CD4-positive, alpha-beta T cell treated with Interleukin-15 for 1 hour (primary cell): Measurements from ENCODE around the gene PRKN.
"Not testable (repeated sequence)": the region's sequence is repeated elsewhere in the genome, so short reads cannot be mapped to it uniquely, and the experiment has no call there.

Source experiments
- DNase-seq: peaks from one replicate; pipeline ENCODE4 v3.0.0-alpha.2; 2020

Gene PRKN

DNA sequence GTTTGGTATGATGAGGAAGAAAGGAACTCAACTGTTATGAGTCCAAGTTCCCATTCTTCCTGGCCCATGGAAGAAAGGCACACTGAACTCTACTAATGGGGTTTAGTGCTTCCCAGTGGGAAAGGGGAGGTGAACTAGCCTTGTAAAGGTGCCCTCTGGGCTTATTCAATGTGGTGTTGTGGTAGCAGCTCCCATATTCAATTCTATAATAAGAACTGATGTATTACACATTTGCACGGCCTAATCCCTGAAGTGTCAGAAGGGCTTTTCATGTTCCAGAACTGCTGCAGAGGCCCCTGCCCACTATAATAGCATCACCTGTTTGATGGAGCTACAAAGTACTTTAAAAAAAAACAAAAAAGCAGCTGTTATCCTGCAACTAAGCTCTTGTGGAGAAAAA, 17.1 kb downstream of the PRKN start:
- no peak for DNase-seq

DNA sequence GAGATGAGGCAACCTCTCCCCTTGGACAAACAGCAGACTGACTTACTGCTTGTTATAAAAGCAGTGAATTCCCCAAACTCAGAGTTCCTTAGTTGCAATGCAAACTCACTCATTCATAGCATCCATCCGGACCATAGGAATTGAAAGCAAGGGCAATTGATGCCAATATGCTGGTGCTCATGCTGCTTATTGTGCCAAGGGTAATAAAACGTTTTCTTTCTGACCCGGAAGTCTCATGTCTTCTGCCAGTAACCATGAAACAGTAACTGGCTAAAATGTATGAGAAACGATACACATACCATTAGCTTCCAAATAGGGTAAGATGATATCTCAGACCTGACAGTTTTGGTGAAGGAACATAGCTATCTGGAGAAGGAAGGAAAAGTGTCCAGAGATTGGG, 18.1 kb downstream of the PRKN start:
- DNase-seq: no peak

DNA sequence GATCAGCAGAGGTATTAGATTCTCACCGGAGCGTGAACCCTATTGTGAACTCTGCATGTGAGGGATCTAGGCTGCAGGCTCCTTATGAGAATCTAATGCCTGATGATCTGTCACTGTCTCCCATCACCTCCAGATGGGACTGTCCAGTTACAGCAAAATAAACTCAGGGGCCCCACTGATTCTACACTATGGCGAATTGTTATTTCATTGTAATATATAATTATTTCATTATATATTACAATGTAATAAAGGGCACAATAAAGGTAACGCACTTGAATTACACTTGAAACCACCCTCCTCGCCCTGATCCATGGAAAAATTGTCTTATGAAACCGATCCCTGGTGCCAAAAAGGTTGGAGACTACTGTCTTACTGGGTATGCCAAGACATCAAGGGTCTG, 18.6 kb downstream of the PRKN start:
- no peak for DNase-seq

DNA sequence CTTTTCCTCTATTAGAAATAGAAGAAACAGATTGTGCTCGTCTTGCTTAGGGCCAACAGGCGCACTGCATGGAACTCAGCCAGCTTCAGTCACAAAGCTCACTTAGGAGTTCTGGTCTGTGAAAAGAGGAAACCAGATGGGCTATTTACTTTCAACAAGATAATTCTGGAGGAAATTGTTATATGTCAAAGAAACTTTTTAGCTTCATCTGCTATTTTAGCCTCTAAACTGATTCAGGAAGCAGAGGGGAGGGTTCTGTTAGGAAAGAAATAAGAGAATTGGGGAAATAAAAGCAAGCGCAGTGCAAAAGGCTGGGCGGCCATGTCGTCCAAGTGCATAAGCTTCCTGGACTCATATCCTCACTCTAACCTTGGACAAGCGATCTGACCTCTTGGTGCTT, 21.3 kb downstream of the PRKN start:
- no peak for DNase-seq

DNA sequence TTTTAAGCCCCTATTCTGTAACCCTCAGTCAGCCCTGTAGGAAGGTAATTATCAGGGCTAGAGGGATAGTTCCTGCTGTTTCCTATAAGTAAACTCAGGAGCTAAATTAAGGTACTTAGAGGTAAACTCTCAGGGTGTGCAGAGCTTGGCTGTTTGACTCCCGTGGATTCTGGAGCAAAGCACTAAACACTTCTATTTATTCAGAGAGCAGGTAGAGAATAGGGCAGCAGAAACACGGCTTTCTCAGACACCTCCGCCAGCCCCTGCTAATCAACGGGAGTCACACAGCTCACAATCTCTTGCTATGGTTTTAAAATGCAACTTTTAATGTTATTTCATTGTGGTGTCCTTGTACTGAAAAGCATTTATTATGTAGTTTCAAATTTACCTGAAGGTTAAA, 21.8 kb downstream of the PRKN start:
- no peak for DNase-seq

DNA sequence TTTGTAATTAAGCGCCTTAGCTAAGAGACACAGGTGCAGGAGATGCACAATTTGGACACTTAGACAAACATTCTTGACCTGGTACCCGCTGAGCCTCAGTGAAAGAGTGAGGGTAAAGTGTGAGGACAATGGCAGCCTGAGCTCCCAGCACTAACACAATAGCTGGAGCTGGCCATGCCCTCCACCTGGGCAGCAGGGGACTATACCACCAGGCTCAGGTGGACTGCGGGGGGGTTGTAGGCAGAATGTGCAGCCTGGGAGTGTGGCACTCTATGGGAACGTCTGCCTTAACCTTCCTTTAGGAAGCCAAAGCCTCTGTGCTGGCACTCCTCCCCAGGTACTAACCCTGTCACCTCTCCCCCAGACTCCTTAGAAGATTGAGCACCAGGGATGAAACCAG, 23.6 kb downstream of the PRKN start:
- DNase-seq: no peak

DNA sequence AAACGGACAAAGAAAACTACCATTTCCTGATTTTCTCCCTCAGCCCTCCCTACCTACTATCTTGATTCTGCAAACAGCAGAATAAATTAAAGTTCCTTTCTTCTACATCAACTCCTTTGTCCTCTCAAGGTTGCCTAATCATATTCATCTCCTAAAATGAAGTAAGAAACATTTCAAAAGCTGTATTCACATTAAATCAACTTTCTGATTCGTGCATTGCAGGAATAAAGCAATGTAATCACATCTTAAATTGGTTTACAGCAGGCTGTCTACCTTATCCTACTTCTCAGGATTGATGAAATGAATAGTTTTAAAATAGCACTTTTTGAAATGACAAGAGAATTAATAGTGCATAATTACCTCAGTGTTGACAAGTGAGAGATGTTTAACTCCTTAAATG, 25.1 kb downstream of the PRKN start:
- DNase-seq: no peak

DNA sequence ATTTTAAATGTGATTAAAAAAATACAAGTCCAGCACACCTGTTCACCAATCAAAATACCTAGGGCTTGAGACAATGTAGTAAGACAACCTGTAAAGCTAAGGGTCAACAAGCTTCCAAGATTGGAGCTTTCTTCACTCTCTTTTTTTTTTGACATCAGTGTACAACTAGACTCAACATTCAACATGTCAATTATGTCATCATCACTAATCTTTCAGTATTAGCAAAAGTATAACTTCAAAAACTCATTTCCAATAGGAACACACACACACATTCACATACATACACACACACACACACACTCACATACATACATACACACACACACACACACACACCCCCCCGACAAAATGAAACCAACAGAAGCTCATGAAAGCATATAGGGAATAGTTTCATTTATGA, 26.0 kb downstream of the PRKN start:
- no peak for DNase-seq

DNA sequence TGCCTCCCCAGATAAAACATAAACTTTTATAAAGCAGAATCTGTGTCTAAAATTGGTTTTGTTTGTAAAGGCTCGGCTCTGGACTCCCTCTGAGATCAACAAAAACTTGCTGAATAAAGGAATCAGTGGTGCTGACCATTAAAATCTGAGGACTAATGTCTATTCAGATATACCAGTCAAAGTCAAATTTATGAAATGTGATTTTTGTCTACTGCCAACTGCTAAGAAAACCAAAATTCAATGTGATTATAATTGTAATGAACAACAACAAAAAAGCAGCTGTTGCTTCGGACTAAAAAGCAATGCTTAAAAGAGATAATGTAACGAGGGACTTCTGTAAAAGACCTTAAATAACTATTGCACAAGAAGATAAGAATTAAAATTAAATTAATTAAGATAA, 26.6 kb downstream of the PRKN start:
- no peak for DNase-seq

DNA sequence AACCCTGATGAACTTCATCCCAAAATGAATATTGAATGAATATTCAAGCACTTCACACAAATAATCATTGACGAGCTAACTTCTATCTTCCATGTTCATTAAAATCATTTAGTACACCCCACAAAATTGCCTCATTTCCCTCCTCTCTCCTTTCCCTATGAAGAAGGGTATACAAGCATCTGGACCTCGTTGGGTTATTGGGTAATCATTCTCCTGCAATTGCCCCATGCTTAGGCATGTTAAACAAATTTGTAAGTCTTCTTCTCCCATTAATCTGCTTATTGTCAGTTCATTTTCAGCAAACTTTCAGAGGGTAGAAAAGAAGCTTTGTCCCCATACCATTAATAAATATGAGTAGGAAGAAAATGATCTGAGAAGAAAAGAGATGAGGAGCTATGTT, 27.6 kb downstream of the PRKN start:
- DNase-seq: no peak

DNA sequence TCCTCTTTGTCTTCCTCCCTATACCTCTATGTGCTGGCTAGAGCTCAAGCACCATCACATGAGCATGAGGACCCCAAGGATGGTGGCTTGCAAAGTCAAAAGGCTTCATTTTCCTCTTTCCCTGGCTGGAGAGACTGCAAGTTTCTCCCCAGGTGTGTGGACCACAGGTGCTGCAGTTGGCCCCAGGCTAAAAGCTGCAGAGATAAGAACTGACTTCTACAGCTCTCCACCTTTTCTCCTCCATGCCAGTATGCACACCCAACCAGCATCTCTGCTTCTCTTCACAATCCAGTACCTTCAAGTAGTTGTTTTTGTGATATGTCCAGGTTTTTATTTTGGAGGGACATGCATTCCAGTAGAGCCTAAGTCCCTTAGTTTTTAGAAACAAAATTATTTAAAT, 29.1 kb downstream of the PRKN start:
- no peak for DNase-seq

DNA sequence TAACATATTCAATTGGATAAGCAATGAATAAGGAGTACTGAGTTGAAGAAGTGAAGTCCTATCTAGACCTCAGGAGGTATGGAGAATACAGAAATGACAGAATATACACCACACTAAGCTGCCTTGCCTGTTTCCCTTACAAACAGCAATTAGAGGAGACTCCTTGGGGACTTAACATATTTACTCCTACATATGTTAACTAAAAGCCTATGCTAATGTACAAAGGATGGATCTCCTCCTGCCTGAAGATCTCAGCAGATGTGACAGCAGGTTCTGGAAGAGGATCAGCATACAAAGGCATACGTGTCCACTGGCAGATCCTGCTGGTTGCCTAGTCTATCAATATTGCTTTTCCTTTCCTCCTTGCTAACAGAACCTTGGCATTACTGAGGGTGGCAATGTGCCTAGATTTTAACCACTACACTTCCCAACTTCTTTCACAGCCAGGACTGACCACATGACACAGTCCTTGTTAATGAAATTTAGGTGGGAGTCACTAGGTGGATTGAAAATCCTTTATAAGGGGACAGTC, 29.6 kb downstream of the PRKN start:
- no peak for DNase-seq

DNA sequence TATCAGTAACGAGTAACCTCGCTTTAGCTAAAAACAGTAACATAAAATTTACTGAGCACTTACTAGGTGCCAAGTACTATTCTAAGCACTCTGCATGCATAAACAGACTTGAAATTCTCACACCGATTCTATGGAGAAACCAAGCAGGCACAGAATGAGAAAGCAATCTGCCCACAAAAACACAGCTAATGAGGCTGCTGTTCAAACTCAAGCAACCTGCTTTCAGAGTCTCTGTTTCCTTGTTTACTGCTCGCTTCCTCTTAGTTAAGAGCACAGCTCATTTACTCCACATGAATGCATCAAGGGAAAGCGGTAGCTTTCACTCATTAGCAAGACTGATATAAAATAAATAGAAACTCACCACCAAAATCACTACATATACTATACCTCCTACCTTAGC, 37.4 kb downstream of the PRKN start:
- no peak for DNase-seq

DNA sequence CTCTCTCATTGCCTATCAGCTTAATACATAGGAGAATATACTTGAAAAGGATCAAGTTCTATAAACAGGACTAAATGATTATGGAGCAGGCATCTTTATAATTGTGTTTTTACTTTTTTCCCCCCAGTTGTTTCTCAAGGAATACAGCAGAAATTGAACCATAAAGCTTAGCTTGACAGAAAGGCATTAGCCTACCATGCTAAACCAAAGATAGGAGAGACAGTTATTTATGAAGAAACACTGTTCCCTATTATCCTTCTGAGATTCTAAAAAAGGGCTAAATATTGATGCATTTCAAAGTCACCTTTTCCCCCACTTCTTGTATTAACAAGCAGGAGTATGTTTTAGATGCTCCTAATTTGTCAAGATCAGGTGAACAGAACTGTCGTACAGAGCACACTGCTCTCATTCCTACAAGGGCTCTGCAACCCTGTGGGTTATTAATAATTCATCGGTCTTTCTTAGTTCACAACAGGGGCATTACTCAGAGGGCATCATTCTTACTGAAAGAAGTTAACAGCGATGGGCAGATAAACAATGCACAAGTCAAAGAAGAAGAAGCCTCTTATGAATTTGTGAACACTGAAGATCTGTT, 38.7 kb downstream of the PRKN start:
- no peak for DNase-seq

DNA sequence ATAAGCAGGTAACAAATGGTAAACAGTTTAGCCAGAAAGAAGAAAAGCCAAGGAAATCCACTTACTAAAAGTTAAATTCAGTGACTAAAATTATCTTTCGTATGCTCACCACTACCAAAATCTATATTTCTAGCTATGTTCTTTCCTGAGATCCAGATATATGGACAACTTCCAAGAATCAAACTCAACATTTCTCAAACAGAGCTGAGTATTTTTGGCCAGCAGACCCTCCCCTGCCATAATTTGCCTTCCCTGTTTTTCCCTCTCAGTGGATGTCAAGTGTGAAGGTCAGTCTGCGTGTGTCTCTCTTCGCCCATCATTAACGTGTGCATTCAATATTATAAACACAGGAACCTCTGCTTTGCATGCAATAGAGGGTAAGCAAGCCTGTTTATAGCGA, 42.0 kb downstream of the PRKN start:
- DNase-seq: no peak

DNA sequence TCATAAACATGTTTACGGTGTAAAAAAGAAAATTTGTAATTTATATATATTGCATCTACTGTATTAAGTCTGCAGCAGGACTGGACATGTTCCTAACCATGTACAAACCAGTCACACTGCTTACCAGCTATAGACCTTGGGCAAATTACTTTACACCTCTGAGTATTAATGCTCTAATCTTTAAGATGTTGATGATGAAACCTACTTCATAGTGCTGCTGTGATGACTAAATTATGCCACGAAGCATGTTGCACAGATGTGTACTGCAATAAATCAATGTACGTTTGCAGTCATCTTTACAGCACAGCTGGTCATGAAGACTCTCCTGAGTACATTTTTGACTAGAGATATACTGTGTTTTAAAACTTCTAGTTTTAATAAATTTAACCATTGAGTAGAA, 42.6 kb downstream of the PRKN start:
- no peak for DNase-seq

DNA sequence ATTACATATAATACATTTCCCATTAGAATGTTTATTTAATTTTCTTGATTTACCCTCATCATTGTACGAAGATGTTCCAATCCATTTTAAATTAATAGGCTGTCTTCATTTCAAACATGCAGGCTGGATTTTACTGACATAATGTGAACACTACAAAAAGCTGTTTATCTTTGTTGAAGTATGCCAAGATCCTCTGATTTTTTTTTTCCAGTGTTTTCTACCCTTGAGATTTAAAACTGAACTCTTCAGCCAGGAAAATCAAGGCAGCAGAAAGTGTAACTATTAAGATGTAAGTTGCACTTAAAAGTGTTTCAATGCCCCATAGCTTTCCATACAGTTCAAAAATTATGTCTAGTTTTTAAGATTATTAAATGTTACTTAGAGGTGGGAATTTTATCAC, 43.5 kb downstream of the PRKN start:
- DNase-seq: no peak

DNA sequence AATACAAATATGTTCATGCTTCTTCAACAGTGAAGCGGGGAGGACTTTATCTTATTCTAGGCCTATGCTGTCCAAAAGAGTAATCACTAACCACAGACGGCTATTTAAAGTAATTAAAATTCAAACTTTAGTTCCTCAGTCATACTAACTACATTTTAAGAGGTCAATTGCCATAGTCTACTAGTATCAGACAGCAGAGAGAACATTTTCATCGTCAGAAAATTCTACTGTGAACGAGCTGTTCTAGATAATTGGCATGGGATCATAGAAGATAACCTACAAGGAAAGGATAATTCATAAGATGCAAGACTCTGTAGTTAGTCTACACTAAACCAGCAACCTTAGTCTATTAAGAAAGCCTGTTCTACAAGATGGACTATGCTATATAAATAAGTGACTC, 44.4 kb downstream of the PRKN start:
- no peak for DNase-seq

DNA sequence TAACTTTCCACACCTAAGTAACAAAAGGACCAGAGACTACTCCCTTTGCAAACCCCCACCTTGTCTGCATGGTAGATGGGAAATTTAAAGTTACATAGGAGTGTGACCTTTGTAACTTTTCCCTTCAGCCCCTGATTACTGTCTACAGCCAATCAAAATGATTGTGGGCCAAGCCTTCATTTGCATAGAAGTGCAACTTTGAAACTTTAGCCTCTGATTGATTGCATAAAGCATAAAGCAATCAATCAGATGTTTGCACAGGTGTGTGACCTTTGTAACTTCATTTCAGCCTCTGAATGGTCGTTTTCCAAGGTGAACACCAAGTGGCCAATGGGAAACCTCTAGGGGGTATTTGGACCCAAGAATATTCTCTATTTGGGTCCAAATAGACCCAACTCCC, 46.1 kb downstream of the PRKN start:
- no peak for DNase-seq

DNA sequence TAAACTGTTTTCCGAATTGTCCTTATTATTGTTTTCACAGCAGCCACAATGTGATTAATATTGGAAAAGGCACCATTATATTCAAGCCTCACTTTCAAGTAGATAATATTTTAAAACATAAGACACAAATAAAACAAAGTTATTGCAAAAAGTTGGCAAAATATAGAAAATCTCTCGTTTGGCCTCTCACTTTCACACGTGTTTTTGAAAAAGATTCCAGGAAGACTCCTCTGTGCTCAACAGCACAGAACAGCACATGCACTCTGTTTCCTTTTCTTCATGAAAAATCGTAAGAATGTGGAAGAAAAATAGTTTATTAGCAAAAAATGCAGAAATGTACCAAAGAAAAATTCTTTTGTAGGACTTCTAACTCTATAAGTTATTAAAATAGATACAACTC, 46.7 kb downstream of the PRKN start:
- DNase-seq: no peak

DNA sequence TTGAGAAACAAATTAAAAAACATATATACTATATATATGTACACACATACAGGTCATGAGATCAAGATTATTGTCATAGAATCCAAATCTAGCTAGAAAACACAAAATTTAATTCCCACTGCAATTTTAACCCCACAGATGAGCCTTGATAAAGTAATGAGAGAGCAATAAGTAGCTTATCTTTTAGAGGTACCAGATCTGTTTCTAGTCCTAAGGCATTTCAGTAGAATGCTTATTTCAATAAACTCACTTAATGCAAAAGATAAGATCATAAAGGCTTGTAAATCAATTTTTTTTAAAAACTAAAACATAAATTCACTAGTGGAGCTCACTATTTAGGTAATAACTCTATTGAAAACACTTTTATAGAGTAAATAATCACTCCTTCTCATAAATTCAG, 47.2 kb downstream of the PRKN start:
- no peak for DNase-seq

DNA sequence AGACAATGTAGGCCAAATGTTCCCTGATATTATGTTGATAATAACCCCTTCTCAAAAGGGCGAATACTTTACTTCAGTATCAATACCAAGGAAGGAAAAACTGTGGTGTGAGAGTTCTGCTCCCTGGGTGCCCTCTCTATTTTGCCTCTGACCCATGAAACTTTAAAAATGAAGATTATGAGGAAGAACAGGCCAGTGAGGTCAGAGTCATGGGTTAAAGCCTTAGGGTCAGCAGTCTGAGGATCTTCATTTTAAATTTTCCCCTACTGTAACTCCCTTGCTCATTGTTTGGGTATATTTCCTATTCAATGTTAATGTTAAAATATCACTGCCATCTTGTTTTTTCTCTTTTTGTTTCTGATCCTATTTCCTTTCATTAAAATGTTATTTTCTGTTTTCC, 47.9 kb downstream of the PRKN start:
- no peak for DNase-seq

DNA sequence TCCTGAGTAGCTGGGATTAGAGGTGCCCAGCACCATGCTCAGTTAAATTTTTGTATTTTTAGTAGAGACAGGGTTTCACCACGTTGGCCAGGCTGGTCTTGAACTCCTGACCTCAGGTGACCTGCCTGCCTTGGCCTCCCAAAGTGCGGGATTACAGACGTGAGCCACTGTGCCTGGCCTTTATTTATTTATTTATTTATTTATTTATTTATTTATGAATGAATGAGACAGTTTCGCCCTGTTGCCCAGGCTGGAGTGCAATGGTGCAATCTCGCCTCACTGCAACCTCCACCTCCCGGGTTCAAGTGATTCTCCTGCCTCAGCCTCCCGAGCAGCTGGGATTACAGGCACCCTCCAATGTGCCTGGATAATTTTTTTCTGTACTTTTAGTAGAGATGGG, 48.7 kb downstream of the PRKN start:
- not testable (repeated sequence) for DNase-seq

DNA sequence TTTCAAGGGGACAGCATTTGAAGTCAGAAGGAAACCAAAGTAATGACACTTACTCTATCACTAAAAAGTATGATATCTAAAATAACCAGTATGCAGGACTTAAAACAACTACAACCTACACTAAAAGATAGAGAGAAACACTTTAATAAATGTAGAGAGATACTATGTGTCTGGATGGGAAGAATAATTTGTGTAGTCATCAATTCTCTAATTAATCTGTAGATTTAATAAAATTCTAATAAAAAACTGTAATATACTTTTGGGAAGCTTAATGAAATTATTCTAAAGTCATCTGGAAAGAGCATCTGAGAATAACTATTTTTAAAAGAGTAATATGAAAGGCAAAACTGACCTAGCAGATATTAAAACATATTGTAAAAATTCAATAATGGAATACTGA, 52.1 kb downstream of the PRKN start:
- DNase-seq: no peak

DNA sequence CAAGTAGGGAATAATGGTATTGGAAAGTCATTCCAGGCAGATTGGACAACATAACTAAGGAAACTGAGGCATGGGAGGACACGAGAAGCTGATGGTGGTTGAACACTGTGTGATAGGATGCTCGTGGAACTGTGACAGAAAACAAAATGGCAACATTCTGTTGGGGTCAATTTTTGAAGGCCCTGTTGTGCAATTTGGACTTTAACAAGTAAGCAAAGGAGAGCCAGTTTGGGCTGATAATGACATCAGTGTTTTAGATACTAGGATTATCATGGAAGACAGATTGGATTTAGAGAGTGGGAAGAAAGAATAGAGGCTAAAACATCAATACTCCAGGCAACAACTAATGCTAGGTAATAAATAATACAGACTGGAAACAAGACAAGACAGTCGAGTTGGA, 53.1 kb downstream of the PRKN start:
- DNase-seq: no peak
